AG04450 (cell line): Measurements from ENCODE around the gene PLLP. TPM values are rescaled to one million over a fixed set of nuclear protein-coding genes. Genes with fewer than 3 reads are reported as not detected.

Experiments
- CTCF ChIA-PET: fragments of 300-600, 350-600 bp; formaldehyde crosslinking; extraction: SDS; loops from one replicate; lab custom pipeline; 2022; ENCODE audit warnings: antibody characterized with exemption, inconsistent platforms; lab: Charles Lee
- POLR2A ChIA-PET: fragments of 350-600 bp; formaldehyde crosslinking; extraction: SDS; loops from one replicate; lab custom pipeline; 2021; ENCODE audit warnings: antibody characterized with exemption, inconsistent platforms; lab: Yijun Ruan, JAX
- DNase-seq: peaks from one replicate; pipeline ENCODE4 v3.0.0-alpha.2; 2011; ENCODE audit warnings: low read depth, low spot score
- H3K27ac ChIP-seq: one replicate; pipeline ENCODE4 v1.5.1; 2012; ENCODE audit warnings: low read depth, low read length, control low read depth
- H3K27me3 ChIP-seq: one replicate; pipeline ENCODE4 v1.6.0; 2012; ENCODE audit warnings: low read length; ENCODE audit not compliant: control insufficient read depth, insufficient read depth
- H3K4me3 ChIP-seq: 2 replicates; pipeline ENCODE4 v1.5.1; 2011; ENCODE audit warnings: mild to moderate bottlenecking, low read depth, low read length, control low read depth
- H3K9me3 ChIP-seq: 2 replicates; pipeline ENCODE4 v1.5.1; 2012; ENCODE audit warnings: low read length; ENCODE audit not compliant: control insufficient read depth, insufficient read depth
- CTCF ChIP-seq: IDR thresholded peaks from 2 replicates; pipeline ENCODE4 v1.5.1; 2011; ENCODE audit warnings: low read depth, low read length, control low read depth, inconsistent platforms
- polyA plus RNA-seq: library from polyadenylated mRNA; depleted of rRNA; stranded (reverse); fragments of >200 nt; gene quantifications from 2 replicates; pipeline ENCODE4 v1.2.3, GENCODE V29; 2011

The PLLP gene
- polyA plus RNA-seq, 1 experiment = 0.10 TPM

- TF ChIP-seq CTCF = no peak
- CTCF ChIA-PET = interaction anchor here (1.5 kb wide), 1 partner anchor 142 kb away, joined by 9 read pairs; the partner anchor contains the start of gene CPNE2
- DNase-seq = peak; percentile 15
- Histone ChIP-seq H3K4me3 (no peak overlapping the region), H3K27me3 (no peaks in the 10 kb centered on the region), H3K27ac (peak overlapping the region; percentile 65), H3K9me3 (no peaks in the 10 kb centered on the region)
- POLR2A ChIA-PET = interaction anchor here (0.5 to 1.5 kb wide), 2 partner anchors 10 to 198 kb away, joined by 3 read pairs; partner anchors contain the start of gene ARL2BP
These were observed 49.1 kb downstream of the PLLP start for GRCh38 chr16:57235128-57236021.

- CTCF ChIA-PET = no interaction called here
- TF ChIP-seq CTCF = no peak
- Histone ChIP-seq H3K27me3 (no peaks in the 10 kb centered on the region), H3K27ac (no peak overlapping the region), H3K9me3 (no peaks in the 10 kb centered on the region), H3K4me3 (no peak overlapping the region)
- POLR2A ChIA-PET = interaction anchor here (0.5 kb wide), 1 partner anchor 198 kb away, joined by 3 read pairs; no protein-coding TSS in a partner anchor
- DNase-seq = no peak
These were observed 49.8 kb downstream of the PLLP start for GRCh38 chr16:57234707-57235092.

- no peaks in the 10 kb centered on the region for H3K27me3 ChIP-seq
- ChIA-PET POLR2A (no interaction called here), CTCF (no interaction called here)
- no peaks in the 10 kb centered on the region for H3K9me3 ChIP-seq
- no peak for TF ChIP-seq CTCF
- no peak overlapping the region for H3K4me3 ChIP-seq
- no peak overlapping the region for H3K27ac ChIP-seq
- DNase-seq = no peak
These were observed 50.3 kb downstream of the PLLP start for GRCh38 chr16:57233944-57234706.

GRCh38 chr16:57231821-57232350 lies 52.6 kb downstream of the PLLP start:
- Histone ChIP-seq H3K27me3 (no peaks in the 10 kb centered on the region), H3K9me3 (no peaks in the 10 kb centered on the region), H3K27ac (no peak overlapping the region), H3K4me3 (no peak overlapping the region)
- DNase-seq = no peak
- ChIA-PET POLR2A (no interaction called here), CTCF (no interaction called here)
- TF ChIP-seq CTCF = no peak
